Ovary (tissue), 3 donors: Measurements from ENCODE around the gene SPINK13.

Experiments used
- EP300 ChIP-seq: sonication (generic); formaldehyde crosslinking; IDR thresholded peaks from one replicate; pipeline ENCODE4 v1.6.1; 2017; ENCODE audit warnings: antibody characterized with exemption
- POLR2A ChIP-seq: fragments of 450-650 bp; IDR thresholded peaks from one replicate; pipeline ENCODE4 v1.6.1; 2017; ENCODE audit warnings: antibody characterized with exemption, mild to moderate bottlenecking, moderate library complexity
- TF ChIP-seq, protein P1 (sequence below), 3 donors: fragments of 450-650 bp in 2 of 3; fragments of 200-600 bp in 1 of 3; IDR thresholded peaks; one replicate each; pipeline versions ENCODE4 v1.5.1 to v1.8.0; 2016 to 2022; ENCODE audit warnings: antibody characterized with exemption in 3 of 3, mild to moderate bottlenecking in 1 of 3
- donor health status: DM: no; HTN: no; CAD: no.

DNA sequence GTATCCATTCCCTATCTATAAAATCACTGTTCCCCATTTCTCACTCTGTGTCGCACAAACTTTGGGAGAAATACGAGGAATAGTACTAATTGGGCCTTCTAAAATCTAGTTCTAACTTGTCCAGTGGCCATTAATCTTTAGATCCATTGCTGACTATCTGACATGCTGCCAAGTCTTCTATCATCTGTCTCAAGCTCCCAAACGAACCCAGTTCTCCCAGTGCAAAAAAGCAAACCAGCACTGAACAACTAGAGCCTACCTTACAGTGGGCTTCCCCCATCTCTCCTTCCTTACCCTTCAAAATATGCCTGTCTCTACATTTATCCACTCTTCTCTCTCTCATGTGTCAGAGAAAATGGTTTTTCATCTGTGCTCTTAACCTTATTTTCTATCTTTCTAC is 40.4 kb downstream of the SPINK13 start:
- TF ChIP-seq, protein P1, sequence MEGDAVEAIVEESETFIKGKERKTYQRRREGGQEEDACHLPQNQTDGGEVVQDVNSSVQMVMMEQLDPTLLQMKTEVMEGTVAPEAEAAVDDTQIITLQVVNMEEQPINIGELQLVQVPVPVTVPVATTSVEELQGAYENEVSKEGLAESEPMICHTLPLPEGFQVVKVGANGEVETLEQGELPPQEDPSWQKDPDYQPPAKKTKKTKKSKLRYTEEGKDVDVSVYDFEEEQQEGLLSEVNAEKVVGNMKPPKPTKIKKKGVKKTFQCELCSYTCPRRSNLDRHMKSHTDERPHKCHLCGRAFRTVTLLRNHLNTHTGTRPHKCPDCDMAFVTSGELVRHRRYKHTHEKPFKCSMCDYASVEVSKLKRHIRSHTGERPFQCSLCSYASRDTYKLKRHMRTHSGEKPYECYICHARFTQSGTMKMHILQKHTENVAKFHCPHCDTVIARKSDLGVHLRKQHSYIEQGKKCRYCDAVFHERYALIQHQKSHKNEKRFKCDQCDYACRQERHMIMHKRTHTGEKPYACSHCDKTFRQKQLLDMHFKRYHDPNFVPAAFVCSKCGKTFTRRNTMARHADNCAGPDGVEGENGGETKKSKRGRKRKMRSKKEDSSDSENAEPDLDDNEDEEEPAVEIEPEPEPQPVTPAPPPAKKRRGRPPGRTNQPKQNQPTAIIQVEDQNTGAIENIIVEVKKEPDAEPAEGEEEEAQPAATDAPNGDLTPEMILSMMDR (IDR thresholded peaks at IDR 0.05) = no peak
- TF ChIP-seq POLR2A (no peak), EP300 (no peak)
